ENCODE results near the gene STYXL1. TPM values are rescaled to one million over a fixed set of nuclear protein-coding genes. Genes with fewer than 3 reads are reported as not detected.

The STYXL1 gene
- total and polyA plus RNA-seq, 12 donors: 20.9 to 82.0 (median 50.8) TPM

DNA sequence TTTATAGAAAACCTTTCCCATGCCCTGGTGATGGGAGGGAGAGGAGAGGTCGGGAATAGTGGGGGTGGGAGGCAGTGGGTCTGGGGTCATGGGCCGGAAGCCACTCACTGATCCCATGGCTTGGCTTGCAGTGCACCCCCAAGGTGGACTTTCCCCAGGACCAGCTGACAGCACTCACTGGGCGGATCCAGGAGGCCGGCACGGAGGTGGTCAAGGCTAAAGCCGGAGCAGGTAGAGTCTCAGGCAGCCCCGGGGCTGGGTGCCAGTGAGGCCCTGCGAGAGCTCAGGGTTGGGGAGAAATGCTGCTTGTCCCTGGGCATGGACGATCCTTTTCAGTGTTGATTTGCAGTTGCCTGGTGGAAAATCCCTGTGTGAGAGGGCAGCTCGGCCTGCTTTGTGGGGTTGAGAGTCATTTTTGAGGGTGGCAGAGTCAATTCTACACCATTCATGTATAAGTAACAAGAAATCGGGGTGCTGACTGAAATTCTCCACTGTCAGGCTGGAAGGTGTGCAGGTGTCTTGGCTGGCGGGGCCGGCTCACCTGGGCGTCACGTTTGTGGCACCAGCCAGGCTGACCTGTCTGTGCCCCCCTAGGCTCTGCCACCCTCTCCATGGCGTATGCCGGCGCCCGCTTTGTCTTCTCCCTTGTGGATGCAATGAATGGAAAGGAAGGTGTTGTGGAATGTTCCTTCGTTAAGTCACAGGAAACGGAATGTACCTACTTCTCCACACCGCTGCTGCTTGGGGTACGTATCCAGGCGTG, 16.6 kb upstream of the STYXL1 start:
- DNase-seq: no peak
- Histone ChIP-seq H3K27me3 (no peaks in the 10 kb centered on the region), H3K4me1 (replicated peaks in 1 of 2) (peaks cover 0 to 12% of the 10 kb centered on the region in 2 donors), H3K4me3 (no peak overlapping the region), H3K9me3 (replicated peaks in 1 of 3) (no peaks in the 10 kb centered on the region), H3K27ac (no peak overlapping the region), H3K36me3 (replicated peaks in 1 of 2) (peaks cover 0 to 74% of the 10 kb centered on the region in 2 donors)
- WGBS, 4 donors: 88 to 92% (median 90%) methylated on average over 18 to 24 of the region's 24 CpGs
- intact Hi-C loops (cut with DNase I): no loop called here
- TF ChIP-seq POLR2A (IDR thresholded peaks at IDR 0.05) (no peak), CTCF (IDR thresholded peaks at IDR 0.05) (no peak)

DNA sequence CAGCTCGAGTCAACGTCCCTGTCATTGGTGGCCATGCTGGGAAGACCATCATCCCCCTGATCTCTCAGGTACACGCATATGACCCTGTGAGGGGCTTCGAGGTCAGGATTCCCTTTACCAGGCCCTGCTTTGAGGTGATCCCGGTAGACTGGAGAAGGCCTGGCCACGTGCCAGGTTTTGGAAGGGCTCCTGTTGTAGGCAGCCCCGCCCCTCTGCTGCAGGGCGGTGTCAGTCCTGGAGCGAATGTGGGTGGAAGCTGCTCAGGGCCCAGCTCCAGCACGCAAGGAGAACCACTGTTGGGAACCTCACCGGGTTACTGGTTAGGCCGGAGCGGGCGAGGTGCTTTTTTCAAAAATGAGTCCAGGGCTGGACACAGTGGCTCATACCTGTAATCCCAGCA, 15.7 kb upstream of the STYXL1 start:
- DNase-seq: peak in 6 of 7 donors; percentile 57 to 78 (median 70)
- Histone ChIP-seq H3K27me3 (no peaks in the 10 kb centered on the region), H3K27ac (no peak overlapping the region), H3K4me3 (no peak overlapping the region), H3K36me3 (replicated peaks in 1 of 2) (peaks cover 0 to 83% of the 10 kb centered on the region in 2 donors), H3K4me1 (replicated peaks in 1 of 2) (peaks cover 0 to 8% of the 10 kb centered on the region in 2 donors), H3K9me3 (replicated peaks in 1 of 3) (no peaks in the 10 kb centered on the region)
- 66 to 87% (median 71%) methylated on average over 5 to 14 of the region's 14 CpGs for WGBS, 4 donors
- TF ChIP-seq CTCF (IDR thresholded peaks at IDR 0.05): no peak
- TF ChIP-seq POLR2A (IDR thresholded peaks at IDR 0.05): no peak
- intact Hi-C loops (cut with DNase I): no loop called here

DNA sequence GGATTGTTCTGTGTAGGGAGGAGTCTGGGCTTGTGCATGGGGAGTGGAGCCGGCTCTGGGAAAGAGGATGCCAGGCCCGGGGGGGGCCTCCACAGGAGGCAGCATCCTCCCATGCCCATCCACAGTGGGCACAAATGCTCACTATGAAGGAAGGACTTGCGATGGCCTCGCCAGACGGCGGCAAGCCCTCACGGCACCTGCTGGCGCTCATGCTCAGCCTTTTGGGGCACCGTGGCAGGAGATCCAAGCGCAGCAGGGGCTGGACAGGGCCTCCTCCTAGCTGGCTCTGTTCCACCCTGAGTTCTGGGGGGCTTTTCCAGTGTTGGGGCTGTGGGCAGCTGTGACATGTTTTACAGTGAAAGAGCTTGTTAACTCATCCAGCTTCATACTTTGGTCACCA, 15.3 kb upstream of the STYXL1 start:
- TF ChIP-seq POLR2A (IDR thresholded peaks at IDR 0.05): no peak
- no peak for TF ChIP-seq CTCF (IDR thresholded peaks at IDR 0.05)
- 82 to 97% (median 95%) methylated on average over 6 to 10 of the region's 10 CpGs for WGBS, 4 donors
- Histone ChIP-seq H3K9me3 (replicated peaks in 1 of 3) (no peaks in the 10 kb centered on the region), H3K36me3 (replicated peaks in 1 of 2) (peaks cover 0 to 87% of the 10 kb centered on the region in 2 donors), H3K4me3 (no peak overlapping the region), H3K27ac (no peak overlapping the region), H3K27me3 (no peaks in the 10 kb centered on the region), H3K4me1 (replicated peaks in 1 of 2) (peaks cover 1 to 12% of the 10 kb centered on the region in 2 donors)
- DNase-seq: no peak
- intact Hi-C loops (cut with DNase I): no loop called here

- TF ChIP-seq POLR2A (IDR thresholded peaks at IDR 0.05) (no peak), CTCF (IDR thresholded peaks at IDR 0.05) (no peak)
- H3K36me3 ChIP-seq (replicated peaks in 1 of 2): peaks cover 0 to 96% of the 10 kb centered on the region in 2 donors
- H3K27ac ChIP-seq: no peak overlapping the region
- no peak for DNase-seq
- no peak overlapping the region for H3K4me3 ChIP-seq
- no peaks in the 10 kb centered on the region for H3K27me3 ChIP-seq
- intact Hi-C loops (cut with DNase I): no loop called here
- peaks cover 10 to 19% of the 10 kb centered on the region in 2 donors for H3K4me1 ChIP-seq (replicated peaks in 1 of 2)
- no peaks in the 10 kb centered on the region for H3K9me3 ChIP-seq (replicated peaks in 1 of 3)
- 95 to 96% (median 96%) methylated on average over 15 of the region's 15 CpGs for WGBS, 4 donors
Measured at GRCh38 chr7:76062254-76062653, 14.5 kb upstream of the STYXL1 start.
